Neural crest cell (in vitro differentiated cells): ENCODE measurements around the gene TUBGCP2. TPM values are rescaled to one million over a fixed set of nuclear protein-coding genes. Genes with fewer than 3 reads are reported as not detected.

Experiments used
- DNase-seq: peaks from one replicate; pipeline ENCODE4 v3.0.0; 2021; ENCODE audit warnings: low read depth, mixed read lengths, low spot score
- H3K27ac Mint-ChIP-seq: one replicate; pipeline ENCODE4 v1.8.0; 2021; ENCODE audit warnings: mild to moderate bottlenecking, mixed read lengths; ENCODE audit not compliant: unreplicated experiment
- H3K27me3 Mint-ChIP-seq: 2 replicates; pipeline ENCODE4 v1.8.0; 2021; ENCODE audit warnings: low read depth, mild to moderate bottlenecking, mixed read lengths
- H3K36me3 Mint-ChIP-seq: 2 replicates; pipeline ENCODE4 v1.8.0; 2021; ENCODE audit warnings: low read depth, mild to moderate bottlenecking, mixed read lengths
- H3K4me1 Mint-ChIP-seq: 2 replicates; pipeline ENCODE4 v1.8.0; 2021; ENCODE audit warnings: mixed read lengths
- H3K4me3 Mint-ChIP-seq: one replicate; pipeline ENCODE4 v1.8.0; 2021; ENCODE audit warnings: mild to moderate bottlenecking, mixed read lengths
- H3K9me3 Mint-ChIP-seq: 2 replicates; pipeline ENCODE4 v1.8.0; 2021; ENCODE audit warnings: mixed read lengths
- total RNA-seq: library from RNA; stranded (reverse); gene quantifications from 2 replicates; pipeline ENCODE4 v1.2.1, GENCODE V29; 2021
- TF ChIP-seq, protein P1 (sequence below): fragments of 200-600 bp; sonication (generic); conservative IDR thresholded peaks from 2 replicates; pipeline ENCODE4 v1.5.0; 2021; ENCODE audit warnings: antibody characterized with exemption, mild to moderate bottlenecking

TUBGCP2 gene
- total RNA-seq, 1 donor from 2014 or later = 70.0 TPM

DNA sequence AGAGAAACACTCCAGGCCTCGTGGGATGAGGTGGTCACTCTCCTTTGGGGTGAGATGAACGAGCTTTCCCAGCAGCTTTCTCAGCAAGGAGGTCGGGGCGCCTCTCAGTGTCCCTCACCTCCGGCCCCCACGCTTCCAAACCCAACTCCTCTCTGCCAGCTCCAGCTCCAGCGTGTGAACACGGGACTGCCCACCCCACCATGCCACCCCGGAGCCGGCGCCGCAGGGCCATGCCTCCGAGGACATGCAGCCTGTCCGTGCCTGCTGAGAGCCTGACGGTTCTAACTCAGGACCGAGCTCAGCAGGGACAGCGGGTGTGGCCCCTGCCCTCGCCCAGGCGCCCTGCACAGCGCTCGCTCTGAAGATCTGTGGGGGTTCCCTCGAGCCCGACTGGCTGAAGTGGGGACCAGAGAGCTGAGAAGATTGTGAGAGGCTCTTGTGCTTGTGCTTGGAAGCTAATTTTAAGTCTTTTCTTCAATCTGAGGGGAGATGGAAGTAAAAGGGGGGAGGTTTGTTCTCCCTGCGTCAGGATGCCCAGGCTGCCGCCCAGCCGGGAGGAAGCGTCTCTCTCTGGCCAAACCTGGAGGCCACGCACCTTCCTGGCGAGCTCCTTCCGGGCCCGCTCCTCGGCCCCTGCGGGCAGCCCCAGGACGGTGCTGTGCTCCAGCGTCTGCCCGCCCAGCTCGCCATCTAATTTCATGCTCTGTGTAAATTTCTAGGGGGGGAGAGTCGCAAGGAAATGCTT lies 26.9 kb downstream of the TUBGCP2 start:
- Mint-ChIP-seq H3K27ac (no peak overlapping the region), H3K27me3 (peaks cover 5% of the 10 kb centered on the region), H3K36me3 (no peaks in the 10 kb centered on the region), H3K9me3 (no peaks in the 10 kb centered on the region), H3K4me3 (no peak overlapping the region), H3K4me1 (no peaks in the 10 kb centered on the region)
- no peak for DNase-seq
- TF ChIP-seq, protein P1, sequence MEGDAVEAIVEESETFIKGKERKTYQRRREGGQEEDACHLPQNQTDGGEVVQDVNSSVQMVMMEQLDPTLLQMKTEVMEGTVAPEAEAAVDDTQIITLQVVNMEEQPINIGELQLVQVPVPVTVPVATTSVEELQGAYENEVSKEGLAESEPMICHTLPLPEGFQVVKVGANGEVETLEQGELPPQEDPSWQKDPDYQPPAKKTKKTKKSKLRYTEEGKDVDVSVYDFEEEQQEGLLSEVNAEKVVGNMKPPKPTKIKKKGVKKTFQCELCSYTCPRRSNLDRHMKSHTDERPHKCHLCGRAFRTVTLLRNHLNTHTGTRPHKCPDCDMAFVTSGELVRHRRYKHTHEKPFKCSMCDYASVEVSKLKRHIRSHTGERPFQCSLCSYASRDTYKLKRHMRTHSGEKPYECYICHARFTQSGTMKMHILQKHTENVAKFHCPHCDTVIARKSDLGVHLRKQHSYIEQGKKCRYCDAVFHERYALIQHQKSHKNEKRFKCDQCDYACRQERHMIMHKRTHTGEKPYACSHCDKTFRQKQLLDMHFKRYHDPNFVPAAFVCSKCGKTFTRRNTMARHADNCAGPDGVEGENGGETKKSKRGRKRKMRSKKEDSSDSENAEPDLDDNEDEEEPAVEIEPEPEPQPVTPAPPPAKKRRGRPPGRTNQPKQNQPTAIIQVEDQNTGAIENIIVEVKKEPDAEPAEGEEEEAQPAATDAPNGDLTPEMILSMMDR = no peak

DNA sequence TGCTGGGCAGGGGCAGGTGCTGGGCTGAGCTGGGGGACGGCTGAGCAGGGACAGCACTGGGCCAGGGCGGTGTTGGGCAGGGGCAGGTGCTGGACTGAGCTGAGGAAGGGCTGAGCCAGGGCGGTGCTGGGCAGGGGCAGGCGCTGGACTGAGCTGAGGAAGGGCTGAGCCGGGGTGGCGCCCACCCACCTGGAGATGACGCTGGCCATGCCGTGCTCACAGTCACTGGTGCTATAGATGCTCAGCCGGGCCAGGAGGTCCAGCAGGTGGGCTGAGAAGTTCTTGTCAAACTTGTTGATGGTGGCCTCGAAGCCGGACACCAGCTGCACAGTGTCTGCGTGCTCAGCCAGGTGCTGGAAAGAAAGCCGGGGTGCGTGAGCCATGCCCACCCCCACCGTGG lies 27.6 kb downstream of the TUBGCP2 start:
- no peak overlapping the region for H3K27ac Mint-ChIP-seq
- DNase-seq = no peak
- no peak overlapping the region for H3K4me3 Mint-ChIP-seq
- TF ChIP-seq, protein P1 = no peak
- no peaks in the 10 kb centered on the region for H3K4me1 Mint-ChIP-seq
- peaks cover 8% of the 10 kb centered on the region for H3K27me3 Mint-ChIP-seq
- H3K9me3 Mint-ChIP-seq = no peaks in the 10 kb centered on the region
- no peaks in the 10 kb centered on the region for H3K36me3 Mint-ChIP-seq

DNA sequence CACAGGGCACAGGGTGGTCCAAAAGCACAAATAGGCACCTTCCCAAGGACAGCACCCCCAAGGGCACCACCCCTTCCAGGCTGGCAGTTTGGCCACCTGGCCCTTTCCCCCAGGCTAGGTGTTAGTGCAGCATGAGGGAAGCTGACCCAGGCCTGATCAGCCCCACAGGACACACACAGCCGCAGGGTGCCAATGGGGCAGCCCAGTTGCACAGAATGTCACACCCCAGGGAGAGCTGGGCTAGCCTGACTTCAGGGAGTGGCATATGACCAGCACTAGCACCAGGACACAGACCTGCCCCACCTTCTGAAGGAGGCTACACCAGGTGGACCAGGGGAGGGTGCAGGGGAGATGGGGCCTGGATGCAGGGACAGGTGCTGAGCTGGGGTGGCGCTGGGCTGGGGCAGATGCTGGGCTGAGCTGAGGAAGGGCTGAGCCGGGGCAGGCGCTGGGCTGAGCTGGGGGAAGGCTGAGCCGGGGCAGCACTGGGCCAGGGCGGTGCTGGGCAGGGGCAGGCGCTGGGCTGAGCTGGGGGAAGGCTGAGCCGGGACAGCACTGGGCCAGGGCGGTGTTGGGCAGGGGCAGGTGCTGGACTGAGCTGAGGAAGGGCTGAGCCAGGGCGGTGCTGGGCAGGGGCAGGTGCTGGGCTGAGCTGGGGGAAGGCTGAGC lies 28.1 kb downstream of the TUBGCP2 start:
- Mint-ChIP-seq H3K36me3 (no peaks in the 10 kb centered on the region), H3K27me3 (peaks cover 14% of the 10 kb centered on the region), H3K9me3 (no peaks in the 10 kb centered on the region), H3K4me3 (no peak overlapping the region), H3K27ac (no peak overlapping the region), H3K4me1 (peaks cover 3% of the 10 kb centered on the region)
- no peak for DNase-seq
- TF ChIP-seq, protein P1 = no peak

DNA sequence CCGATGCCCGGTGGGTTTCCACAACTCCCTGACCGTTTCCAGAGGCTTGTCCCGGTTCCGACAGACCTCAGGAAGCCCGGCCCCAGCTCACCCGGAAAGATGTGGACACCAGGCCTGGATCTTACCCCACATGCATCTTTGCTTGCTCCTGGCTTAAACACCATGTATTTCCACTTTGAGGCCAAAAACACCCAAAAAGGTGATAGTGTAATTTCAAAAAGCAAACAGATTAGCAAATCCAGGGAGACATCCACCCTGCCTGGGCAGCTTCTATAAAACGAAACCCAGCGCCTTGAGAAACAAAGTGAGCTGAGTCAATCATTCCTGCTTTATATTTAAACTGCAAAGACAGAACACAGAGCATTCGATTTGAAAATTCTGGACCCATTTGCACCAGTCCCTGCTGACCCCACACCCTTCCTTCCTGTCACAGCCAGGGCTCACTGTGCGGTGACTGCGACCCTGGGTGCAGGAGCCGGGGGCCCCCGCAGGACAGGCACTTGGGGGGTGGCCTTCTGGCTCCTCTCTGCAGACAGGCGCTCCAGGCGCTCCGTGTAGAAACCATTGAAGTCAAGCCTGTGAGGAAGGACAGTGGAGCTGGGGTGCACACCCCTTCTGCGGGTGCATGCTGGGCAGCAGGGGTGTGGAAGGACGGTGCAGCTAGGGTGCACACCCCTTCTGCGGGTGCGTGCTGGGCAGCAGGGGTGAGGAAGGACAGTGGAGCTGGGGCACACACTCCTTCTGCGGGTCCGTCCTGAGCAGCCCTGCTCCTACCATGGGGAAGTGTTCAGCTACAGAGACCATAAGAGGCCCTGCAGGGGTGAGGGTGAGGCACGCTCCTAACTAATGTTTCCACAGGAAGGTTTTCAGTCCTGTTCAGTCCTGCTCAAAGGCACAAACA lies 29.1 kb downstream of the TUBGCP2 start:
- DNase-seq = no peak
- Mint-ChIP-seq H3K4me1 (peaks cover 3% of the 10 kb centered on the region), H3K27ac (no peak overlapping the region), H3K9me3 (no peaks in the 10 kb centered on the region), H3K27me3 (peaks cover 19% of the 10 kb centered on the region), H3K36me3 (no peaks in the 10 kb centered on the region), H3K4me3 (no peak overlapping the region)
- TF ChIP-seq, protein P1 = no peak

DNA sequence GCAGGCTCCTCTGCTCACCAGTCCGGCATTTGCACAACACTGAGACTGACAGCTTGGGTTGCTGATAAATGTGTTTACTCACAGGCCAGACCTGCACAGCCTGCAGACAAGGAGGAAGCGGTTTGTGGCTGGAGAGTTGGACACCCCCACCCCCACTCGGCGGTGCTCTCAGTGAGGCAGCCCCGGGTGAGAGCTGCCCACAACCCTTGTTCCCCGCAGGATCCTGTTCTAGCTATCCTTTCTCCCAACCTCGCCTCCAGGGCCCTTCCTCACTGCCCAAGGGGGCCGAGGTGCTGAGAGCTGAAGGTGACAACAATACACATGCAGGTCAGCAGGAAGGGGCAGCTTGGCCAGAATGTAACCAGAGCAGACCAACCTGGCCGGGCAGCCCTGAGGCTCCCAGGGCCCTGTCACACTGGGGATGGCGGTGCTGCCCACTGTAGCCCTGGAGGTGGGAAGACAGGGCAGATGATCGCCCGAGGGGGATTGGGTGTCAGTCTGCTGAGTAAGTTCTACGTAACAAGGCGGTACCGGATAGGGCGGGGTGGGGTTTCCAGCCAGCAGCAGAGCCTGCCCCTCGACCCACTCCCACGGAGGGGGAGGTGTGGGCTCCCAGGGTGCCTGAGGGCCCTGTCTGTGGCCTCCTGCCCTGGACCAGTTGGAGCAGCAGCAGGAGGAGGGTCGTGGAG lies 30.0 kb downstream of the TUBGCP2 start:
- no peak for DNase-seq
- peaks cover 19% of the 10 kb centered on the region for H3K27me3 Mint-ChIP-seq
- TF ChIP-seq, protein P1 = no peak
- no peaks in the 10 kb centered on the region for H3K9me3 Mint-ChIP-seq
- no peaks in the 10 kb centered on the region for H3K36me3 Mint-ChIP-seq
- H3K4me1 Mint-ChIP-seq = peaks cover 3% of the 10 kb centered on the region
- H3K27ac Mint-ChIP-seq = peak overlapping the region; percentile 27
- H3K4me3 Mint-ChIP-seq = no peak overlapping the region
